H1 (cell line): ENCODE data around the gene TMEM182. TPM values are rescaled to one million over a fixed set of nuclear protein-coding genes. Genes with fewer than 3 reads are reported as not detected.

Source experiments
- BRCA1 ChIP-seq: IDR thresholded peaks from 2 replicates; pipeline ENCODE4 v1.6.1; 2012; ENCODE audit warnings: low read depth, low read length, improper control_type of control experiment
- CHD7 ChIP-seq: fragments of 300-600 bp; sonication (generic); IDR thresholded peaks from 2 replicates; pipeline ENCODE4 v1.7.1; 2012; ENCODE audit warnings: low read length, moderate library complexity, mild to moderate bottlenecking, inconsistent platforms; ENCODE audit not compliant: insufficient replicate concordance
- RBBP5 ChIP-seq: IDR thresholded peaks from 2 replicates; pipeline ENCODE4 v1.7.1; 2012; ENCODE audit warnings: low read depth, mild to moderate bottlenecking, inconsistent platforms, low read length, moderate library complexity, borderline replicate concordance
- polyA plus RNA-seq, 7 experiments: library from polyadenylated mRNA; depleted of rRNA in 3 of 7; stranded (reverse) in 5 of 7; unstranded in 2 of 7; fragments of >200 nt in 5 of 7; fragments of 200-250 nt in 2 of 7; gene quantifications; 1 replicate in 5 of 7; 2 replicates in 1 of 7; 4 replicates in 1 of 7; pipeline versions ENCODE4 v1.2.1 to v1.2.3, GENCODE V29; 2011 to 2013; ENCODE audit warnings: missing spikeins in 2 of 7, mixed read lengths in 2 of 7
- total RNA-seq: library from RNA; stranded (reverse); fragmentation: NEBNext Ultra II Directional; extraction: Animal tissue kit (Norgen Biotek cat#: 25700); gene quantifications from 2 replicates; pipeline ENCODE4 v1.2.1, GENCODE V29; 2021

TMEM182 gene
- total and polyA plus RNA-seq, 2 of the 8 experiments (the other 6 are each of a cell fraction or from before 2014, with no cell fraction given): 3.1 to 4.3 TPM

- TF ChIP-seq CHD7 (no peak), BRCA1 (no peak), RBBP5 (no peak)
These were observed 36.4 kb downstream of the TMEM182 start (continued) for GRCh38 chr2:102798181-102798580.
